GM21360 (cell line): ENCODE data around the gene ASAP2.

Experiments
- ATAC-seq: cut with Tn5 transposase; IDR thresholded peaks from one replicate; pipeline ENCODE4 v1.9.1; 2021; ENCODE audit warnings: mild to moderate bottlenecking, moderate library complexity; ENCODE audit not compliant: unreplicated experiment

Gene ASAP2

GRCh38 chr2:9271691-9272090 lies 65.1 kb downstream of the ASAP2 start:
- ATAC-seq, result no peak

GRCh38 chr2:9273486-9274130 lies 67.0 kb downstream of the ASAP2 start:
- ATAC-seq, result no peak

GRCh38 chr2:9274701-9275343 lies 68.2 kb downstream of the ASAP2 start:
- ATAC-seq, result no peak

GRCh38 chr2:9275399-9275798 lies 68.8 kb downstream of the ASAP2 start:
- no peak for ATAC-seq

- ATAC-seq, result no peak
Measured at GRCh38 chr2:9276074-9276473, 69.5 kb downstream of the ASAP2 start.

GRCh38 chr2:9276901-9277451 lies 70.4 kb downstream of the ASAP2 start:
- ATAC-seq, result no peak

GRCh38 chr2:9278439-9278838 lies 71.8 kb downstream of the ASAP2 start:
- ATAC-seq, result no peak

- ATAC-seq, result no peak
Measured at GRCh38 chr2:9279426-9279825, 72.8 kb downstream of the ASAP2 start.

GRCh38 chr2:9280224-9280623 lies 73.6 kb downstream of the ASAP2 start:
- ATAC-seq, result no peak

GRCh38 chr2:9281145-9281544 lies 74.5 kb downstream of the ASAP2 start:
- ATAC-seq, result no peak

GRCh38 chr2:9282128-9283112 lies 75.8 kb downstream of the ASAP2 start:
- no peak for ATAC-seq

GRCh38 chr2:9284521-9285297 lies 78.1 kb downstream of the ASAP2 start:
- ATAC-seq, result no peak

GRCh38 chr2:9285385-9285920 lies 78.8 kb downstream of the ASAP2 start:
- ATAC-seq, result no peak

GRCh38 chr2:9285921-9286320 lies 79.3 kb downstream of the ASAP2 start:
- ATAC-seq, result no peak

GRCh38 chr2:9286554-9287399 lies 80.2 kb downstream of the ASAP2 start:
- ATAC-seq, result no peak

GRCh38 chr2:9287400-9288045 lies 80.9 kb downstream of the ASAP2 start:
- ATAC-seq, result no peak

GRCh38 chr2:9288233-9288632 lies 81.6 kb downstream of the ASAP2 start:
- ATAC-seq, result no peak

GRCh38 chr2:9288681-9289338 lies 82.2 kb downstream of the ASAP2 start:
- no peak for ATAC-seq
